HG03196 (cell line): ENCODE results near the gene ARHGAP26.

Source experiments
- ATAC-seq: cut with Tn5 transposase; IDR thresholded peaks from one replicate; pipeline ENCODE4 v1.9.1; 2021; ENCODE audit not compliant: unreplicated experiment

The ARHGAP26 gene

DNA sequence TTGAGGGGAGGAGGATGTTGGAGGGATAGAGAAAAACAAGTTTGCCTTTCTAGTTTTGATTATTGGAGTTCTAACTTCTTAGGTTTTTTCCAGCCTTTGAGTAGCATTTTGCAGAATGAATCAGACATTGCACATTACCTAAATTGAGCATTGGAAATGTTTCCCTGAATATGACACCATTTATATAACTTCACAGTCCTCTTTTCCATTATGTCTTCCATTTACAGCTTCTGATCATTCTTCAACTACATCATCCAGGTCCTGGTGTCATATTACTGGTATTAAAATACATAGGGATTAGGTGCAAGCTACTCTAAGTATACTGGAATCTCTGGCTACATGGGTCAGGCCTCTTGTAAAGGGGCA lies 286.1 kb downstream of the ARHGAP26 start:
- ATAC-seq: peak; percentile 0

GRCh38 chr5:143056792-143057579 lies 286.8 kb downstream of the ARHGAP26 start:
- peak; percentile 38 for ATAC-seq

- ATAC-seq: no peak
These were observed 287.4 kb downstream of the ARHGAP26 start for GRCh38 chr5:143057580-143057999.

DNA sequence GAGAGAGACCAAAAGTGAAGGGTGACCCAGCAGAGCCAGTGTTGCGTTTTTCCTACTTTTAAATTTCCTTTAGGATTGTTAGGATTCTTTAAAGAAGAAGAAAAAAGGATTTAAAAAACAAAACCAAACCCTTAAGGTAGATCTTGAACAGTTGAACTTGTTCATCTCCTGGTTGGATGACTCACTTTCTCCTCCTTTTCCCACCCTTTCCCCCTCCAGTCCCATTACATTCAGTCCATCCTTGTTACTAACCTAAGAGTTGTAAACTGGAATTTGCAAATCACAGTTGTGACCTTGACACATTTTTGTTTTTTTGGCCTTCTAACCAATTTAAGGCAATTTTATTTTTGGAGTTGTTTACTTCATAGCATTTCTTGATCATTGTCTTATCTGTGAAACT lies 289.2 kb downstream of the ARHGAP26 start:
- no peak for ATAC-seq

GRCh38 chr5:143059976-143060765 lies 290.0 kb downstream of the ARHGAP26 start:
- no peak for ATAC-seq

DNA sequence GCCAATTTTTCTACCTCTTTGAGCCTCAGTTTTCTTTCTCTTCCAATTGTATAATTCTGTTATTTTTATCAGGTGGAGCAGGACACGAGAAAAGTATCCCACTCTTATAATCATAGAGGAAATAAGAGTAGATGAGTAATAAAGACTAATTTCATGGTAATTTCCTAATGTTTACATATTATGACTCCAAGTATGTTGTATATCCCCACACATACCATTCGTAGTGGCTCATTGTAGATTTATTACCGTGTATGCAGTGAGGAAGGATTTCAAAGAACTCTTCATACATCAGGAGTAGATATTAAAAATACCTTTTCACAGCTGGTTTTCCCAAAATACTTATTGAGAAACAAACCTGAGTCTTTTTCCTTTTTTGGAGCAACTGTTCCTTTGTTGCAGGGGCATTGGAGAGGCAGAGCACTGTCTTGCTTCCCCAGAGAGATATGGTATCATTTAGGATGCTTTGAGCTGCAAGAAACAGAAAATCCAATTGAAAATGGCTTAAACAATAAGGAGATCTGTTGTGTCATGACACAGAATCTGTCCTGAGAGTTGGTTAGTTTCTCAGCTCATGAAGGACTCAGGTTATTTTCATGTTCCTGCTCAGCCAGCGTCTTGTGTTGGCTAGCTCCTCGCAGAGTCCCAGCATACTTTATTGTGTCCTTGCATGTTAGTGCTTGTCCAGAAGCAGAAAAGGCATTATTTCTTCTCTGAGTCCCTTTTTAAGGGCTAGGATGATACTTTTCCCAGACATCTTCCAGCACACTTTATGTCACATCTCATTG lies 291.2 kb downstream of the ARHGAP26 start:
- ATAC-seq: no peak

DNA sequence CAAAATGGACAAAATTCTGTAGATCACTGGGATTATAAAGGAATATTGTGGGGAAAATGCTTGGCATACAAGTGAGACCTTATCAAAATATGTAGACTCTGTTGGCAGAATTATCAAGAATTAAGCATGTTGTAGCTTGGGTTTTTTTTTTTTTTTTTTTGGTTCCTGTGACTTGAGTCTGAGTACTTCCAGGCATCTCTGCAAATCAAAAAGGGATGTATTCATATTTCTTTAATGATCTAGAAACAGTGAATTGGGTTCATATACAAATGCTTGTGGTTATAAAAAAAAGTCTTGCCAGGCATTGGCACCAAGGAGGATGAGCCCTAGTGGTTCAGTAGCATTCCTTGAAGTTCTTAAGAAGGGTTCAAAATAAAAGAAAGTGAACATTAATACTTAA lies 292.2 kb downstream of the ARHGAP26 start:
- no peak for ATAC-seq

DNA sequence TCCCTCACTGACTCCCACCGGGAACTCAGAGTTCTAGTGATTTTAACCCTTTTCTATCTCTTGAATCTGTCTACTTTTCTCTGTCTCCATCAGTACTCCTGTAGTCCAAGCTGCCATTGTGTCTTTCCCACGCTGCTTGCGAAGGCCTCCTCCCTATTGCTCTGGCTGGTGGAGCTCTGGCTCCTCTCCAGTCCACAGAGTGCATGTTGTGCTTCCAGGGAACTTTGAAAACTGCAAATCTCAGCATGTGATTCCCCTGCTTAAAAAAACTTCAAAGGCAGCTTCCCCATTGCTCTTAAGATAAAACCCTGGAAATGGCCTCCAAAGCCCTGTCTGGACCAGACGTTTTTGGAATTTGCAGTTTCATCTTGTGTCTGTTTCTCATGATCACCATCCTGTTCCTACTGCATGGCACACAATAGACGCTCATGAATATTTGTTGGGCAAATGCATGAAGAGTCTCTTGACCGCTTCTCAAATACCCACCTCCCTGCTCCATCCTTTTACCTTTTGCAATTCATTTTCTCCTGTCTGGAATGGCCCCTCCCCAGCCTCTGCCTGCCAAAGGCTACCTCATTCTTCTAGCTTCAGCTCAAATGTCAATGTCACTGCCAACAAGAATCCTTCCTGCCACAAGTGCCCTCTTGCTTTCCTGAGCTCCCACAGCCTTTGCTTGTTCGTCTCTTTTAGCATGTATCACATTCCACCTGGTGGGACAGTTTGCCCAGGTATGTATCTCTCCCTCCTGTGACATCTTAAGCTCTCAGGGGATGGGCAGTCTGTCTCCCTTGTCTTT lies 293.2 kb downstream of the ARHGAP26 start:
- no peak for ATAC-seq

- ATAC-seq: no peak
These were observed 294.1 kb downstream of the ARHGAP26 start for GRCh38 chr5:143064218-143064641.

DNA sequence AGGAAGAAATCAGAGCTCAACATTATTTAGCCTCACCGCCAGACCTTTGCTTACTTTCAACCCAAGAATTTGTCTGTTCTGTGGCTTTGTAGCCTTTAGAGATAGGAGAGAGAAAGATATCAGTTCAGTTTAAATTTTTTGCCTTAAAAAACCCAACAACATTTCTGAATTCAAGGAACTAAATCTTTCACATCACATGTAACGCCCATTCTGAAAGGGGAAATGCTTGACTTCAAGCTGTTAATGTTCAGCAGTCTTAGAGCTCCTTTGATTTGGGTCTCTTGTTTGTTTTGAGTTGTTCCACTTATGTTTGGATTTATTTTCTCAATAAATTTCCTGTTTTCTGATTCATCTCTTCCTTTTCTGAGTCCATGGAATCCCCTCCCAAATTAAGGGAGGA lies 294.5 kb downstream of the ARHGAP26 start:
- no peak for ATAC-seq

DNA sequence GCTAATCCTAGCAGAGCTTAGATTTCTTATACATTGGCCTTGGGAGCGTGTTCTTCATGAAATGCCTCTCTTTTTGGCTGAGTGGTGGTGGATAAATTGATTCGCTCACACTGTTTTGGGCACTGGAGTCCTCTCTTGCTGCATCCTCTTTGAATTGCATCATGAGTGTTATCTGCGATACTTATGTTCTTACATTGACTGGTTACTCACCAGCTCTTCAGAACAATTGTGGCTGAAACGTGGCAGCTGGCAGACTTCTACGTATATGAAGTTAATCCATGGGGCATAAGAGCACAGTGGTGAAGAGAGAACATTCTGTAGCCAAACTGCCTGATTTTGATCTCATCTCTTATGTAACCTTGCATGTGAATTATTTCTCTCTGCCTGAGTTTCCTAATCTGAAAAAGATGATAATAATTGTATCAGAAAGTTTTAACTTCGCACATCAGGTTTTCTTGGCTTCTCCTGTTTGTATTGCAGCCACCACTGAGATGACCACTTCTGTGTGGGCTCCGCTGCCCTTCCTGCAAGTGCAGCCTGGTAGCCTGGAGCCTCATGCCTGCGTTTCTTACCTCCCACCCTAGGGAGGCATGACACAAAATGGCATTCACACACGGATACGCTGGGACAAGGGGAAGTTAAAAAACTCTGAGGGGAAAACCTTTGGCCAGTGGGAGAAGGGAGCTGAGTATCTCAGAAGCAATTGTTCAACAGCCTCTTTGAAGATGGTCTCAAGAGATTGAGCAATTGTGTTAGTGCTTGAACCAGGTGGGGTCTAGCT lies 295.2 kb downstream of the ARHGAP26 start:
- no peak for ATAC-seq

GRCh38 chr5:143065996-143066522 lies 295.9 kb downstream of the ARHGAP26 start:
- no peak for ATAC-seq

DNA sequence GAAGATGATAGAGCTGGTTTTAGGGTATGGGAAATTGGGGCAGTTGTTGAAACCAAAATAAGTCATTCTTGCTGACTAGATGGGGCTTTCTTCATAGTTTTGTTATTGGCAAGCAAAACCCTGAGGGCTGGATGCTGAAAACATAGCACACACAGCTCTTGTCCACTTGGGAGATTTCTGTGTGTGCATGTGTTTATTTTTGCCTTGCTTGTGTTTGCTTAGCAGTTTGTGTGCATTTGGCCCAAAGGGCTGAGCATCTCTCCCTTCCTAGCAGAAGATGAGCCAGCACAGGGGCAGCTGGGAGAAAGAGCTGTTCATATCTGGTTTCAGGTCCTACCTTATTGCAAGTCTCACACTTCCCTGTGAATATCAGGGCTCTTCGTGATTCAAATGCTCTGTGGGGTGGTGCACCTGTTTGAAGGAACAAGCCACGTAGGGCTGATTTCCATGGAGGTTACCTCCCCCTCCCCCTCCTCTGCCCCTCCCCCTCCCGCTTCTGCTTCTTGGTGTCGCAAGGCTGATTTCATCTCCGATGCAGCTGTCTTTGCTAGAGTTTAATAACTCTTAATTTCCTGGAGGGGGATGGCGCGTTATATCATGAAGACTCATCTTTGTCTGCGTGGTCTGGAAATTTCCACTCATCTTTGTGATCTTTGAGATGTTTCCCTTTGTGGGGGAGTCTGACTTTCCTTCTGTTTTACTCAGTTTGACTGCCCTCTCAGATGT lies 296.5 kb downstream of the ARHGAP26 start:
- peak; percentile 62 for ATAC-seq

GRCh38 chr5:143068712-143069111 lies 298.5 kb downstream of the ARHGAP26 start:
- ATAC-seq: no peak

- ATAC-seq: no peak
These were observed 301.8 kb downstream of the ARHGAP26 start for GRCh38 chr5:143071927-143072326.

GRCh38 chr5:143072734-143073133 lies 302.6 kb downstream of the ARHGAP26 start:
- ATAC-seq: no peak

DNA sequence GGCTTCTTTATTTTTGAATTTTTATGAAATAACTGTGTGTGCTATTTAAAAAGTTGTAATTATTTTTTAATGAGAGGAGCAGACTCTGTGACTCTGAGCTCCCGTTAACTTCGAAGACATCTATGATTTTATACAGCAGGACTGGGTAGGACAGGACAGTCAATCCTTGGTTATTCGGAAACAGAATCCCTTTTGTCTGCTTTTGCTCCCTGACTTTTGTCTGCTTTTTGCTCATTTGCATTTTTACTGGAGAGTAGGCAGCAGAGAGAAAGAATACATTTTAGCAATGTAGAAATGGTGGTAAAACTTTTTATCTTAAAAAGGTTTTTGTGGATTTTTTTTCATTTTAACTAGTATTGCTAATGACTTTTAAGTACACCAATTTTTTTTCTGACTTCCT lies 303.6 kb downstream of the ARHGAP26 start:
- ATAC-seq: no peak

DNA sequence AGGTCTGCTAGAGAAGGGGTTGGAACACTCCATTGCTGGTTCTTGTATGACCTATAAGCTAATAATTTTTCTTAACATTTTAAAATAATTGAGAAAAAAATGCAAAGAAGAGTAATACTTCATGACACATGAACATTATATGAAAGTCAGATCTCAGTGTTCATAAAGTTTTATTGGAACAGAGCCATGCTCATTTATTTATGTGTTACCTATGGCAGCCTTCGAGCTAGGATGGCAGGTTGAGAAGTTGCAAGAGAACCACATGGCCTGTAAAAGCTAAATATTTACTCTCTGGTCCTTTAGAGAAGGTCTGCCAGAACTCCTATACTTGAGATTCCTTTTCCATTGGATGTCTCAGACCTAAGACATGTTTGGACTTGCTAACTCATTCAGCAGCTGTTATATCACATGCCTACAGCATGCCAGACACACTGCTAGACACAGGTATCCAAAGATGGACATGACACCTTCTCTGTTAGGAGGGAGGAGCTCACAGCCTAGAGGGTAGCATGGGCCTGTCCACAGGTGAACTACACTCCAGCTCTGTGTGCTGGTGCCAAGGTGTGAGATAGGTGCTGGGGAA lies 304.3 kb downstream of the ARHGAP26 start:
- ATAC-seq: no peak

DNA sequence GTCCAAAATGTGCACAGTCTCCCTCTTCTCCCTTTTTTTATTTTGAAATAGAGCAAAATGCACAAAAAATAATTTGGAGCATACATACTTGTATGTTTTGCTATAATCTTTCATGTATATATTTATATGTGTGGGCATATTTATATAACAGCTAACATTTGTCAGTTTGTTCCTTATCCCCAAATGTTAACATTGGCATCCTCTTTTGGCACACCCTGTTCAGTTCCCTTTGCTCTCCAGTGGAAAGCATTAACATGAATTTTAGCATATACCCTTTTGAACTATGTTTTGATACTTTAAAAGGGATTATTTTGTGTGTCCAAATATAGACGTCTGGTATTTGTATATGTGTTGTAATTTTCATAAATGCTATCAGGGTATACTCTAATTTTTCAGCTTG lies 306.2 kb downstream of the ARHGAP26 start:
- ATAC-seq: no peak
